ENCODE data around the gene PPP2R5D.

GRCh38 chr6:42935322-42935721, 49.0 kb upstream of the PPP2R5D start:
- no peak for TF ChIP-seq POLR2A (IDR thresholded peaks at IDR 0.05; ENCODE audit: low read depth, low read length)
- TF ChIP-seq TAF1 (IDR thresholded peaks at IDR 0.05; ENCODE audit: borderline replicate concordance, low read depth, low read length): no peak
- TF ChIP-seq POLR2AphosphoS5 (IDR thresholded peaks at IDR 0.05; ENCODE audit: low read depth, low read length): no peak

Data from GM12892 (cell line).